Keratinocyte (primary cell): ENCODE measurements around the gene L3MBTL4. TPM values are rescaled to one million over a fixed set of nuclear protein-coding genes. Genes with fewer than 3 reads are reported as not detected.
"Not testable (repeated sequence)": the region's sequence is repeated elsewhere in the genome, so short reads cannot be mapped to it uniquely, and the experiment has no call there.

Experiments
- DNase-seq: peaks from one replicate; pipeline ENCODE4 v3.0.0-alpha.2; 2011; ENCODE audit warnings: low read depth, missing footprints, low spot score
- FAIRE-seq: peaks from 2 replicates; lab custom pipeline; 2011; peaks lifted over from hg19 to GRCh38; lab: Jason Lieb, UNC
- H2AFZ ChIP-seq: 2 replicates; pipeline ENCODE4 v1.6.0; 2012; ENCODE audit warnings: low read length, control low read depth, inconsistent platforms; ENCODE audit not compliant: control insufficient read depth
- H3K27ac ChIP-seq: 2 replicates; pipeline ENCODE4 v1.5.1; 2011; ENCODE audit warnings: low read length; ENCODE audit not compliant: control insufficient read depth, insufficient read depth
- H3K27me3 ChIP-seq: 3 replicates; pipeline ENCODE4 v1.6.0; 2011; ENCODE audit warnings: low read length; ENCODE audit not compliant: control insufficient read depth, insufficient read depth; ENCODE audit errors: extremely low read depth
- H3K36me3 ChIP-seq, 2 experiments: 2 replicates in 1 of 2; 3 replicates in 1 of 2; pipeline ENCODE4 v1.5.1; 2011; ENCODE audit warnings: low read length in 2 of 2, mild to moderate bottlenecking in 1 of 2; ENCODE audit not compliant: control insufficient read depth in 2 of 2, insufficient read depth in 2 of 2; ENCODE audit errors: extremely low read depth in 1 of 2
- H3K4me1 ChIP-seq: 3 replicates; pipeline ENCODE4 v1.5.1; 2011; ENCODE audit warnings: low read length; ENCODE audit not compliant: control insufficient read depth, insufficient read depth; ENCODE audit errors: extremely low read depth
- H3K4me2 ChIP-seq: 3 replicates; pipeline ENCODE4 v1.6.0; 2011; ENCODE audit warnings: low read depth, low read length; ENCODE audit not compliant: control insufficient read depth, insufficient read depth; ENCODE audit errors: extremely low read depth
- H3K4me3 ChIP-seq, 3 experiments: fragments of 200-600 bp in 1 of 3; sonication (generic) in 1 of 3; 2 replicates in 2 of 3; 3 replicates in 1 of 3; pipeline ENCODE4 v1.5.1; 2011 to 2016; ENCODE audit warnings: low read length in 3 of 3, mild to moderate bottlenecking in 3 of 3, control low read depth in 2 of 3, inconsistent platforms in 1 of 3, low read depth in 1 of 3, mixed read lengths in 1 of 3, mixed run types in 1 of 3, moderate library complexity in 1 of 3; ENCODE audit not compliant: control insufficient read depth in 2 of 3, insufficient read depth in 2 of 3; ENCODE audit errors: extremely low read depth in 1 of 3
- H3K79me2 ChIP-seq: 2 replicates; pipeline ENCODE4 v1.6.0; 2012; ENCODE audit warnings: low read length; ENCODE audit not compliant: control insufficient read depth, insufficient read depth
- H3K9ac ChIP-seq: 3 replicates; pipeline ENCODE4 v1.6.0; 2011; ENCODE audit warnings: low read length; ENCODE audit not compliant: control insufficient read depth, insufficient read depth; ENCODE audit errors: extremely low read depth
- H3K9me1 ChIP-seq: 3 replicates; pipeline ENCODE4 v1.6.0; 2011; ENCODE audit warnings: low read length; ENCODE audit not compliant: control insufficient read depth, insufficient read depth; ENCODE audit errors: extremely low read depth
- H3K9me3 ChIP-seq: 2 replicates; pipeline ENCODE4 v1.5.1; 2012; ENCODE audit warnings: low read depth, low read length; ENCODE audit not compliant: control insufficient read depth
- H4K20me1 ChIP-seq: 3 replicates; pipeline ENCODE4 v1.6.0; 2011; ENCODE audit warnings: low read length; ENCODE audit not compliant: control insufficient read depth, insufficient read depth; ENCODE audit errors: extremely low read depth
- CTCF ChIP-seq, 3 experiments: IDR thresholded peaks in 1 of 3; conservative IDR thresholded peaks in 1 of 3; optimal IDR thresholded peaks in 1 of 3; 2 replicates in 2 of 3; 3 replicates in 1 of 3; pipeline versions ENCODE3 to v1.5.1; 2011; ENCODE audit warnings: low read length in 3 of 3, mild to moderate bottlenecking in 3 of 3, moderate library complexity in 2 of 3, control low read depth in 1 of 3, inconsistent platforms in 1 of 3; ENCODE audit not compliant: insufficient read depth in 2 of 3; ENCODE audit errors: extremely low read depth in 1 of 3
- EZH2 ChIP-seq: IDR thresholded peaks from one replicate; pipeline ENCODE4 v1.6.1; 2012; ENCODE audit warnings: inconsistent platforms, mild to moderate bottlenecking, low read length, moderate library complexity
- dilution Hi-C: fragments of 300-500 bp; cut with MboI; formaldehyde crosslinking; loops from one replicate; pipeline ENCODE4 v1.7.0; 2020; ENCODE audit warnings: low sequenced_read_pairs; ENCODE audit not compliant: extremely low pct_ligation_motif_present
- polyA plus RNA-seq, 5 experiments: library from polyadenylated mRNA; depleted of rRNA in 3 of 5; stranded (reverse) in 3 of 5; stranded (forward) in 1 of 5; unstranded in 1 of 5; fragments of >200 nt; gene quantifications; 1 replicate in 1 of 5; 2 replicates in 3 of 5; 3 replicates in 1 of 5; pipeline versions ENCODE4 v1.2.1 to v1.2.3, GENCODE V29; 2011 to 2012; ENCODE audit warnings: missing spikeins in 2 of 5, low read depth in 1 of 5, low replicate concordance in 1 of 5

Gene L3MBTL4
- polyA plus RNA-seq, 1 donor (not counting 4 experiments of a cell fraction or from before 2014, with no cell fraction given): 0.17 TPM

- H3K4me2 ChIP-seq: no peak overlapping the region
- no peak overlapping the region for H2AFZ ChIP-seq
- FAIRE-seq (no peak), DNase-seq (no peak)
- H4K20me1 ChIP-seq: no peaks in the 10 kb centered on the region
- no peak overlapping the region for H3K9ac ChIP-seq
- no peaks in the 10 kb centered on the region for H3K79me2 ChIP-seq
- no peak overlapping the region for H3K4me3 ChIP-seq
- no peaks in the 10 kb centered on the region for H3K9me1 ChIP-seq
- no peaks in the 10 kb centered on the region for H3K36me3 ChIP-seq
- TF ChIP-seq EZH2 (no peak), CTCF (optimal IDR thresholded peaks at IDR 0.05 in 1 of 3, IDR thresholded peaks at IDR 0.05 in 1 of 3, conservative IDR thresholded peaks at IDR 0.05 in 1 of 3; ENCODE audit: extremely low read depth in 1 of 3, insufficient read depth in 2 of 3, low read length in 3 of 3) (no peak)
- H3K4me1 ChIP-seq: peaks cover 9% of the 10 kb centered on the region
- H3K27me3 ChIP-seq: no peaks in the 10 kb centered on the region
- H3K9me3 ChIP-seq: no peaks in the 10 kb centered on the region
- no peak overlapping the region for H3K27ac ChIP-seq
- dilution Hi-C loops: no loop called here
These were observed 360.4 kb downstream of the L3MBTL4 start for GRCh38 chr18:6054256-6054842.

GRCh38 chr18:6052449-6052913 lies 362.2 kb downstream of the L3MBTL4 start:
- Histone ChIP-seq H3K79me2 (no peaks in the 10 kb centered on the region), H3K9me3 (no peaks in the 10 kb centered on the region), H2AFZ (no peak overlapping the region), H3K4me1 (peaks cover 9% of the 10 kb centered on the region), H3K27me3 (no peaks in the 10 kb centered on the region), H3K36me3 (no peaks in the 10 kb centered on the region), H3K27ac (no peak overlapping the region), H3K9ac (no peak overlapping the region), H3K4me2 (no peak overlapping the region), H4K20me1 (no peaks in the 10 kb centered on the region), H3K9me1 (no peaks in the 10 kb centered on the region), H3K4me3 (no peak overlapping the region)
- TF ChIP-seq CTCF (optimal IDR thresholded peaks at IDR 0.05 in 1 of 3, IDR thresholded peaks at IDR 0.05 in 1 of 3, conservative IDR thresholded peaks at IDR 0.05 in 1 of 3; ENCODE audit: extremely low read depth in 1 of 3, insufficient read depth in 2 of 3, low read length in 3 of 3) (no peak), EZH2 (no peak)
- DNase-seq: no peak
- no peak for FAIRE-seq
- dilution Hi-C loops: no loop called here

GRCh38 chr18:6047596-6047995 lies 367.1 kb downstream of the L3MBTL4 start:
- H3K9ac ChIP-seq, H3K27ac ChIP-seq, H3K4me2 ChIP-seq, H3K36me3 ChIP-seq, H3K4me3 ChIP-seq, DNase-seq, H3K9me1 ChIP-seq, dilution Hi-C loops, H3K27me3 ChIP-seq, H3K9me3 ChIP-seq, FAIRE-seq, H3K4me1 ChIP-seq, H2AFZ ChIP-seq, H3K79me2 ChIP-seq, H4K20me1 ChIP-seq: not testable (repeated sequence)
